Stimulated activated CD4-positive, alpha-beta T cell treated with anti-CD3 and anti-CD28 coated beads, Interleukin-4, amount 100 ng/mL, for 48 hours (primary cell): Measurements from ENCODE around the gene PCNX2.
"Not testable (repeated sequence)": the region's sequence is repeated elsewhere in the genome, so short reads cannot be mapped to it uniquely, and the experiment has no call there.

Source experiments
- DNase-seq, 2 donors: peaks; one replicate each; pipeline ENCODE4 v3.0.0-alpha.2; 2020; ENCODE audit warnings: low read depth in 2 of 2

The PCNX2 gene

DNA sequence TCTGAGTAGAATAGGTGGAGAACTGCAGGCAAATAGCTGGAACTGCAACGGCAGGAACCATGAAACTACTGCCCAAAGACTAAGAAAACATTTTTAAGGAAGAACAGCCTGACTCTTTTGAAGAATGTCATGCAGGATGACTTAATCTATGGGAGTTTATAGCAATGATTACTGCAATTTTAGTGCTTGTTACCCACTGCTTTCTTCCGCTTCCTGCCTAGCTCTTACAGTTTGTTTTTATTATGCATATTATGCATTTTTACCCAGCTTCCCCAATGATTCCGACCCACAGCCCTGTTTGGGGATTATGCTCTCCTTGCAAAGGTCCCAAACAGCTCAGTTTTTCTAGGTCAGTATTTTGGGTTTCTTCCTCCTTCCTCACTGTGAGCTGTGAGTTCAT lies 71.2 kb downstream of the PCNX2 start:
- no peak for DNase-seq

DNA sequence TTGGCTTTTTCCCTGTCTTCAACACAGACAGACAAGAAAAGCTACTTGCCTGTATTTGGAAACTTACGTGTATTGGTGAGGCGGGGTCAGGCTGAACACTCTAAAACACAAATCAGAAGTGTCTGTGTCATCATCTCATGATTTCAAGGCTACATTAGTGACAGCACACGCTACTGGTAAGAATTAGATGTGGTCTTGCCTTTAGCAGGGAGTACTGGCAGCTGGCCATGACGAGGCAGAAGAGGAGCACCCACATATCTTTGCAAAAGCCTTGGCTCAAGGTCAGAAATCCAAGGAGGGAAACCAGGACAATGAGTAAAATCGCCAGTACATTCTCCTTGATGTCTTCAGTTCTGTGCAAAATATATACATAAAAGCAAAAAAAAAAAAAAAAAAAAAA lies 77.7 kb downstream of the PCNX2 start:
- no peak for DNase-seq

DNA sequence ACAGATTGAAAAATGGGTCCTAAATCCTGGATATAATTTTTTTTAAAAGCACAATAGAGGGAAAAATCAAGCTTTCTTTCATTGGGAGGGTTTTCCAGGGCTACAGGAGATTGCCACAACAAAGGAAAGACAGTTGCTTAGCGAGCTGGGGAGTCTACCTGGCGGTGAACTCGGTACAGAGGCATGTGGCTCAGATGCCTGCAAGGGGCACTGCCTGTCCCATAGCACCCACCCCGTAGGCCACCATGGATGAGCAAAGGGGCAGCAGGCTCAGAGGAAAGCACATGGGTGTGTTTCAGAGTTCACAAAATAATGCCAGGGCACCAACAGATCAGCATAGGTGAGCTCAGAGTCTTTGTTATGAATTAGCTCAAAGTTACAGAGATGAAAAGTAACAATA lies 79.5 kb downstream of the PCNX2 start:
- no peak for DNase-seq

DNA sequence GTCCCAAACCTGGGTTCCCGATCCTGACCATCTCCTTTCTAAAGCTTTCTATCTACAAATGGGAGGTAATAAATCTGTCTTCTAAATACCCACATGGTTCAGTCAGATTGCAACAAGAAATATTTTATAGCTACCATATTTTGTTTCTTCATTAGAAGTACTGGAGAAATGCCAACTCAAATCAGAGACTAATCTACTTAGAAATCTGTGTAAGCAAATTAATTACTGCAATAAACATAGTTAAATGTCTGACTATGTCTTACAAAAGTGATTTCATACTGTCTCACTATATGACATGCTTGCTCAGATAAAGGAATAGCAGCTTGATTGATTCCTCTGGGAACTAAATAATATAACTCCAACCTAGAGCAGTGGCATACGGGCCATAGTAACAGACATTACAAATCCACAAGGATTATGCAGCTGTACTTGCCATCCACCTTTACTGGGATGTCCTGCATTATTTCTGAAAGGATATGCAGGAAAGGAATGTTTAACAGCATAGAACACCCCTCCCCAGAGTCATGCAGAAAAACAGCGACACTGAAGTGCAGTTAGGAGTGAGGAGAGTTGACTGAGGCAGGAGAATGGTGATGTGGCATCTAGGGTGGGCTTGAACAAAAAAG lies 80.3 kb downstream of the PCNX2 start:
- no peak for DNase-seq

DNA sequence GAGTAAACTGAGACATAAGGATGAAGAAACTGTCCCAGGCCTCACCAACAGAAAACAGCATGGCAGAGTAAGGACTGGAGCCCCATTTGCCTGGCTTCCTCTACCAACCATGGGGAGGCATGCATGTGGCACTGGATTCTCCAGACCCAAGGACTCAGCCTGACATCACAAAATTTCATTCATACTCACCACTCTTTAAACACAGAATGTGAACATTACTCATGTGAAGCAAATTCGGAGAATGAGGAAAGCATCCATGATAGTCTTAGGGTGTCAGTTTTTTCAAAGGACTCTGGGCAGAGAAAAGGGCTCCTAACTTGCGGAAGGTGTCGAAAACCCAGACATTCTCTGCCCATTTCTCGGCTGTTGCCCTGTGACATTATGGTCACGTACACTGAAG lies 83.9 kb downstream of the PCNX2 start:
- DNase-seq: no peak

DNA sequence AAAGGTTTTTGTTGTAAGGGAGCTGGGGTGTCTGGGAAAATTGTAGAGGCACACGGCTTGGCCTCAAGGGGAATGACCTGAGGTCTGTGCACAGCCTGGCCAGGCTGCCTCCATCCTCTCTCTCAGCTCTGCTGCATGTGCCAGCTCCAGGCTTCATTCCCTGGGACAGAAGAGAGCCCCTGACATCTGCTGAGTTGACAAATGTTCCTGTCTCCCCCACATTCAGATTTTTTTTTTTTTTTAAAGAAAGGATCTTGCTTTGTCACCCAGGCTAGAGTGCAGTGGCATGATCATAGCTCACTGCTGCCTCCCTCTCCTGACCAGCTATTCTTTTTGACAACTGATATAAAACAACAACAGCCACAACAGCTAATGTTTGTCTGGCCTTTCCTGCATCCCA lies 84.4 kb downstream of the PCNX2 start:
- DNase-seq: no peak

DNA sequence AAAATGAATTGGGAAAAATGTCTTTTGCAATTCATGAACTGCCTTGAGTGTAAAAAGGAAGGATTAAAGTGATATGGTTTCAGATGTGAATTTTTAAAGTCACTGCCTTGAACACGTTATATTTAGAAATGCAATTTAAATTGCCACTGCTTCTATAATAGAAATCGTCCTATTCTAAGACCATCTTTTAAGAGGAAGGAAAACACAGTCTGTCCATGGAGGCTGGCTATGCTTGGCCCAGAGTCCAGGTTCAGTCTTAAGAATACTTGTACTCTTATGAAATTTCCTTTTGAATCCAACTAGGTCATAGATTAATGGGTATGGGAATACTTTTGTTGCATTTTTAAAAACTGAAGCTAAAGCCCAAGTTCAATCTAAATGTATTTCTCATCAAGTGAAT lies 86.0 kb downstream of the PCNX2 start:
- no peak for DNase-seq

DNA sequence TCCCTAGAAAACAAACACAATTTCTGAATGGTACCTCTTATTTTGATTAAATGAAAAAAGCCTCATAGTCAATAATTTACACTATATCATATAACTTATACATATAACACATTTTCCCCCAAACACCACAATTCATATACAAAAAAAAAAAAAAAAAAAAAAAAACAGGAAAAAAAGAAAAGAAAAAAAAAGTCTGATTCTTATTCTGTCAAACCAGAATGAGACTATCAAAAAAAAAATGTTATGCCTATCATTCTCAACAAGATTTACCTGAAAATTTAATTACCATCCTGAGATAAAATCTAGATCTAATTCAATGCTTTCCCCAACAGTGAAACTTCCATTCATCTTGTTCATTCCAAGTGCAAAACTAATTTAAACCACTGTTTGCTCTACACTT lies 86.8 kb downstream of the PCNX2 start:
- DNase-seq: no peak

DNA sequence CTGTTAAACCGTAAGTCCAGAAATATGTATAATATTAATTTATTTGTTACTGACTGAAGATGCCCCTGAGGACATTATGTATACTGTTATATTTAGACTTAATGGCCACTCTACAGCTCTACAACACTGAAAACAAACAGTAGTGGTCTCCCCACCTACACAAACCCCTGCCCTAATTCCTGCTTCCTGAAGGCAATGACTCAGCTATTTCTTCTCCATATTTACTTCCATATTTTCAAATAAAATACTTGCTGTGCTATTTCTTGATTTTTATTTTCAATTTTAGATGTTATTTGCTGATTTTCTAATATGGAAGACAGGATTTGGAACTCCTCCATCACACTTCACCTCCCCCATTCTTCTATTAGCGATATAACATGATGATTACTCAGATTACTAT lies 97.6 kb downstream of the PCNX2 start:
- no peak for DNase-seq

DNA sequence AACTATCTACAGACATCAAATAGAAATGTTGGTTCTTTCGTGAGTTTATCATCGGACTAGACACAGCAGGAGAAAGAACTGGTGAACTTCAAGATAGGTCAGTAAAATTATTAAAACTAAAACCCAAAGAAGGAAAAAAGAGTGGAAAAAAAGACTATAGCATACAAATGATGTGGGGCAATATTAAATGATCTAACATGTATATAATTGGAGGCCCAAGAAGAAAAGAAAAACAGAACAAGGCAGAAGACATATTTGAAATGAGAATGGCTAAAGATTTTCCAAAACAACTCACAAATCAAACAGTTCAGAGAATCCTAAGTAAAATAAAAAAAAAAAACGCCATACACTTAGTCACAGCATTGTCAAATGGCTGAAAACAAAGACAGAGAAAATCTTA lies 101.8 kb downstream of the PCNX2 start:
- no peak for DNase-seq

DNA sequence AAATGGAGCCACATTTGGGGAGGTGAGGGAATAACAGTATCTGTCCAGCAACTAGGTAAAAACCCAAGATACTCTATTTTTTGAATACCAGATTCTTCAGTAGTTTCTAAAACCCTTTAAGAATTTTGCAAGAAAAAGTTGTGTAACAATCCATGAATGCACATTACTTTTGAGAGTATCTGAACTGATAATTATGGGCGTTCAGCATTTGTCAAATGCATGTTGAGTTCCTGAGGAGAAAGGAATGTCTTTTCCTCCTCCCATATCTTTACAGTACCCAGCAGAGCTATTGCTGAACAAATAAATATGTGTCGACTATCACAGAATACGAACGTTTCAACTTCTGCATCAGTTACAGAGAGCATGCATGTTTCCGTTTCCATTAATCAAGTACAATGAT lies 104.5 kb downstream of the PCNX2 start:
- DNase-seq: no peak

DNA sequence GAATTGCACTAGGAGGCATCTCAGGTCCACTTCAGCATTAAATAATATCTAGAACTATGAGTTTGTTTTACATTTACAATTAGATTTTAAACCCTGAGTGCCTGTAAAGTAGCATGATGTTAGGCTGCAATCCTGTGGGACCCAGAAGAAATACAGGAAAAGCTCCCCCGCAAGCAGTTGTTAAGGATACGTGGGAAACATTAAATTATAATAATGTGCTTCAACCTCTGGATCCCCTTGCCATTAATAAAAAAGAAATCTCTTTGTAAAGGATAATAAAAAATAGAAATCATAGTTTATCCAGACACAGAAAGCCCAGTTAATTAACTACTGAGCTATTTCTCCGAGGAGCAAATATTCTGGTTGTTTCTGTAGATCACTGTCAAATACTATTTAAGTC lies 106.0 kb downstream of the PCNX2 start:
- DNase-seq: no peak

DNA sequence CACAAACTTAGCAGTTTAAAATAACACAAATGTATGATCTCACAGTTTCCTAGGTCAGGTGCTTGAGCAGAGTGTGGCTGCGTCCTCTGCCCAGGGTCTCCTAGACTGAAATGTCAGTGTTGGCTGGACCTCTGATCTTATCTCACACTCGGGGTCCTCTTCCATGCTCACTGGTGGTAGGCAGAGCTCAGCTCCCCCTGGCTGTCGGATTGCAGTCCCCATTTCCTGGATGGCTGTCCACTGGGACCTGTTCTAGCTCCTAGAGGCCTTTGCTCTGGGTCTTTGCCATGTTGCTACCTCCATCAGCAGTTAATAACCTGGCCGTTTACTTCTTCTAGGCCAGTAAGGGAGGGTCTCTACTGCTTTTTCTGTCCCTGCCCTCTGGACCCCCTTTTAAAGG lies 107.5 kb downstream of the PCNX2 start:
- no peak for DNase-seq

DNA sequence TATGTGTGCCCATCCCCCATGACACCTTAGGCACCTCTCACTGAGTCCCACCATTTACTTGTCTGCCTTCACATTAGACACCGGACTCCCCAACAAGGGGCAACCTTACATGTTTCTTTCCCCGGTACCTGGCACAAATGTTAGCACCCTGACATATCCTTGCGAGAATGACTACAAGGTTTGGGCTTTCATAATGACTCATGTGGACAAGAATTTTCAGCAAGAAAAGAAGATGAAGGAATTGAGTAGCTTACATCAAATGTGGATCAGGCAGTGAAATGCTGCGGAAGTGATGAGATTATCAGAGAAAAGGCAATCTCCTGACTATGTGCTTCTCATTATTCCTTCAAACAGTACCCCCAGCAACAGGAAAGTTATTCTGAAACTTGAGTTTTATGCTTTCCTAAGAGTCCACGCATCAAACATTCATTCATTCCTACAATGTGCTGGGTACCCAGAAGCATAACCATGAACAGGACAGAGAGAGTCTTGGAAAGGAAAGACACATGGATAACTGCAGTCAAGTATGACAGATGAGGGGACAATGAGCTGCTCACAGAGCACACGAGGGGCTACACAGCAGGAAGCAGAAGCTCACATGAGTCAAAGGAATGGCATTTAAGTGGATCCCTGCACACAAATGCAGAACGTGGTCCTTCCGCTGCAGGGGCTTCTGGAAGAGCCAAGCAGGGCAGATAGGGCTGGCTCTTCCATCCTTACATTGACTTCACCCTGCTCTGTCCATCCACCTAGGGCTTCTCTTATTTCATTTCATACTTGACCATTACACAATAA lies 112.1 kb downstream of the PCNX2 start:
- DNase-seq: no peak

DNA sequence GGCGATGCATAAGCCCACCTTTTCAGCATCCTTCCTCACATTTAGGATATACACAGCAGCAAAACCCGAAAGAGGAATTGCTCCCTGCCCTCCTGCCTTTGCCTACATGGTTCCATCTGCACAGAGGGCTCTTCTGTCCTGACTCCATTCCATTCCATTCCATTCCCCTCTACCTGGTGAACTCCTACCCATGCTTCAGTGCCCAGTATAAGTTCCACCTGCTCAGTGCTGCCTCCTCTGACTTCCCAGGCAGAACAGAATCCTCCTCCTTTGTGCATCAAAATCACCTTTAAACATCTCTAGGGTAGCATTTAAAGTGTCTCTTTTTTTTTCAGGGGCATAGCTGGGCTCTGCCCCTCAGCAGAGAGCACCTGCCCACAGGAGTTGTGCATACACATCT lies 112.9 kb downstream of the PCNX2 start:
- no peak for DNase-seq

DNA sequence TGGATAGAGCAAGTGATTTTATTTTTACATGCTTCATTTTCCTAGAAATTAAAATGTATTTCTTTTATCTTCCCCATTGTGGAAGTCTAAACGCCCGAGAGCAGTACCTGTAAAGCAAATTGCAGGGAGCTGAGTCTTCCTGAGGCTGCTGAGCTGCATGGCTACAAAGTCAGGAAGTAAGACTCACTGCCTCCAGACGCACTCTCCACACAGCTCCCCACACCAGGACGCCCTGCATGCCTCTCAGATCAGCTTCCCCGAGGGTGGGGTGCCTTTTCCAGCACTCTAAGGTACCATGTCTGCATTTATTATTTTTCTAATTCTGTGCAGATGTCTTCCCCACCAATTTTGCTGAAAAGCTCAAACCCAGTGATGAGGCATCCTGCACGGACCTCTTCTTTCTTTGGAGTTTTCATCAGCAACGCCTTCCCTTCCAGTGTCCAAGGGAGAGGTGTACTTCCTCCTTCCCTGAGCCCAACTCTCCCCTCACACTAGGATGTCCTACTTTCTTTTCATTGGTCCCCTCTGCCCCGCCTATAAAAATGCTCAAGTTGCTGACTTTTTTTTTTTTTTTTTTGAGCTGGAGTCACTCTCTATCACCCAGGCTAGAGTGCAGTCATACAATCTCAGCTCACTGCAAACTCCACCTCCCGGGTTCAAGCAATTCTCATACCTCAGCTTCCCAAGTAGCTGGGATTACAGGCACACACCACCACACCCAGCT lies 114.7 kb downstream of the PCNX2 start:
- no peak for DNase-seq

DNA sequence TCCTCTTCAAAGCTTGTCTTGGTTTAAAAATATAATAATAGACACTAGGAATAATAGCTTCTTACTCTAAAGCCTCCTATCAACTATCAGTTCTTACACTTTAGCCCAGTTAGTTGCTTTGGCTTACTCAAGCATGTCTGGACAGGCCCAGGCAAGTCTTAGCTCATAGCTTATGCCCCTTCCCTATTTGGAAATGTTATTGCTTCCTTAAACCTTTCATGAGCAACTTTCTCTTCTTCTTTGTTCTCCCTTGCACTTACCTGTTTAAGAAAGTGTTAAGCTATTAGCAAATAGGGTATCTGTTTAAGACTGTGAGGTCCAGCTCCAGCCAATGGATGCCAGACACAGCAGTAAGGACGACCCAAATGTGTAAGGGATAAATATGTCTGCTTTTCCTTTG lies 115.9 kb downstream of the PCNX2 start:
- not testable (repeated sequence) for DNase-seq

DNA sequence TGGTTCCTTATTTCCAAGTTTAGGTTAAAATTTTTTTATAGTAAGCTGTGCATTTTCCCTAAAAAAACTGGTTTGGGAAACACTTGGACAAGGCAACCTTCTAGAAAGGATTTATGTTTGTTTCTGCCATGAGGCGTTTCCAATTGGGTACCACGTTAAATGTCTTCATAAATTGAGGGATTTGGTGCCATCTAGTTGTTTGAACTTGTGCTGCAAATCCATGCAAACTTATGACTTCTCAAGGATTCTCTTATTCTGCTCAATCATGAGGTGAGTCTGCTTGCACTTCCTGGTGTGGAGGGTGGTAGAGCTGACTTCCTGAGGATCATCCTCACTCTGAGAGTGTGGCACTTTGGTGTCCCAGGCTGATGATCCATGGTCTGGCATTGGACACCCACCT lies 123.3 kb downstream of the PCNX2 start:
- no peak for DNase-seq

DNA sequence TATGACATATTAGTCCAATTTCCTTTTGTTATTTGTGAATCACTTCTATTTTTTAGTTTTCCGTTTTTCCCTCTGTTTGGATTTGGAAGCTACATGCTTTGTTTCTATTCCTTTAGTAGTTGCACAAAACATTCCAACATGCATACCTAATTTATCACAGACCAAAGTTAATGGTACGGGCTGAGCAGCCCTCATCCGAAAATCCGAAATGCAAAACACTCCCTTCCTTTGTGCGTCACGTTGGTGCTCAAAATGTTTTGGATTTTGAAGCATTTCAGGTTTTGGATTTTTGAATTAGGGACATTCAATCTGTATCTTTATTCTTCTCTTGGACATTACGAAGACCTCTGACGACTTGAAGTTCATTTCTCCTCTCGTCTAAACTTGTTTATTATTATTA lies 124.8 kb downstream of the PCNX2 start:
- DNase-seq: no peak

DNA sequence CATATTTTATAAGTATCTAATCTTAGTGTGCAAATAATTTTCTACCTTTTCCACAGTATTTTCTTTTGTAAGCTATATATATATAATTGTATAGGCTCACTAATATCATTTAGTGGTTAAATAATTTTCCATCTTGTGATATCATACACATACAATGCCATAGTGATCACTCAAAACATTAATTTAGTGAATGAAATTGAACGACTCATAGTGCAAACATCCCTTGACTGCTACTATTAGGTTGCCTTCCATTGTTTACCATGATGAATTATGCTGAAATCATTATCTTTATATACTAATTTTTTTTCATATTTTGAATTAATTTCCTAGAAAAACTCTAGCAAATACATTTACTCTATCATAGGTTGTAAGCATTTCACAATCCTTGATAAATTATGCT lies 127.1 kb downstream of the PCNX2 start:
- DNase-seq: no peak

DNA sequence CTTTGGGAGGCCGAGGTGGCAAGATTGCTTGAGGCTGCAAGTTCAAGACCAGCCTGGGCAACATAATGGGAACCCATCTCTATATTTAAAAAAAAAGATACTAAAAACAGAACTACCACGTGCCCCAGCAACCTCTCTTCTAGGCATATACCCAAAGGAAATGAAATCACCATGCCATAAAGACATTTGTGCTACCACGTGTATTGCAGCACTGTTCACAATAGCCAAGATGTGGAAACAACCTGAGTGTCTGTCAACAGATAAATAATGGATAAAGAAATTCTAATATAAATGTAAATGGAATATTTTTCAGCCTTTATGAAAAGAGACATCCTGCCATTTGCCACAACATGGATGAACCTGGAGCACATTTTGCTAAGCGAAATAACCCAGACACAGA lies 128.6 kb downstream of the PCNX2 start:
- no peak for DNase-seq

DNA sequence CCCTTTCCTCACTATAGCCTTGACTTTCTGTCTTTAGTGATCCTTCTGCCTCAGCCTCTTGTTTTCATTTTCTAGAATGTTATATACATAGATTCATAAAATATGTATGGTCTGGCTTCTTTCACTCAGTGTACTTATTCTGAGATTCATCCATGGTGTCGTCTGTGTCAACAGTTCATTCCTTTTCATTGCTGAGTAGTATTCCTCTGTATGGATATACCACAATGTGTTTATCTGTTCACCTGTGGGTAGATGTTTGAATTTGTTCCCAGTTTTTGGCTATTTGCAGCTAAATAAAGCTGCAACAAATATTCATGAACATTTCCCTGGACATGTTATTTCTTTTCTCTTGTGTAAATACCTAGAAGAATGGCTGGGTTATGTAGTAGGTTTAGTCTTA lies 131.8 kb downstream of the PCNX2 start:
- no peak for DNase-seq

DNA sequence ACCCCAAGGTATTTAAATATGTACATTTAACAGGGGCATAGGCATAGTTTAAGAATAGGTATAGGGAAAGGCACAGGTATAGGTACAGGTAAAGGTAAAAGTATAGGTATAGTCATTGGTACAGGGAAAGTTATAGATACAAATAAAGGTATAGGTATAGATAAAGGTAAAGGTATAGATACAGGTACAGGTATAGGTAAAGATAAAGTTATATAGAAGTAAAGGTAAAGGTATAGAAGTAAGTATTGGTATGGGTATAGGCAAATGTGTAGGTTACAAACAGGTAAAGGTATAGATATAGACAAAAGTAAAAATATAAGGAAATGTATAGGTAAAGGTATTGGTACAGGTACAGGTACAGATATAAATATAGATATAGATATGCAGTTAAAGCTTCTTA lies 137.2 kb downstream of the PCNX2 start:
- DNase-seq: no peak
